ENCODE measurements around the gene SLC25A13. TPM values are rescaled to one million over a fixed set of nuclear protein-coding genes. Genes with fewer than 3 reads are reported as not detected.

The SLC25A13 gene
- total and polyA plus RNA-seq, 2 donors (not counting 1 experiment from before 2014, with no cell fraction given): 6.9 to 12.0 TPM

DNA sequence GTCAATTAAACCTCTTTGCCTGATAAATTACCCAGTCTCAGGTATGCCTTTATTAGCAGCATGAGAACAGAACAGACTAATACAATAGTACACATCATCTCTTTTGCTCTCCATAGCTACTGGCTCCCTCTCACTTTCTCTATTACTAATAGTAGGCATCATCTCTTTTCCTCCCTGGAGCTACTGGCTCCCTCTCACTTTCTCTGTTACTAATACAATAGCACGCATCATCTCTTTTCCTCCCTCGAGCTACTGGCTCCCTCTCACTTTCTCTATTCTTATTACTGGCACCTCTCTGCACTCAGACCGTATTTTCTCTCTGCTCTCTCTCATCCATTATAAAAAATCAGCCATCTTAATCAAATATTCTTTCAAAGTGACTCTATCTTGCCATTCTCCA, 37.1 kb downstream of the SLC25A13 start:
- H3K27ac ChIP-seq (ENCODE audit: insufficient read depth, low read length): no peak overlapping the region
- H3K36me3 ChIP-seq (ENCODE audit: control insufficient read depth, insufficient read depth, low read length): no peaks in the 10 kb centered on the region
- no peak for DNase-seq (ENCODE audit: low read depth in 2 of 2)
- no peak overlapping the region for H2AFZ ChIP-seq (ENCODE audit: low read length)
- H3K4me1 ChIP-seq (ENCODE audit: control insufficient read depth, extremely low read depth, insufficient read depth, low read length): no peaks in the 10 kb centered on the region
- H3K27me3 ChIP-seq (ENCODE audit: control insufficient read depth, insufficient read depth, low read length): no peaks in the 10 kb centered on the region
- no peaks in the 10 kb centered on the region for H4K20me1 ChIP-seq (ENCODE audit: control insufficient read depth, extremely low read depth, insufficient read depth, low read length)
- H3K9ac ChIP-seq (ENCODE audit: insufficient read depth, low read length): no peak overlapping the region
- TF ChIP-seq, protein P1, sequence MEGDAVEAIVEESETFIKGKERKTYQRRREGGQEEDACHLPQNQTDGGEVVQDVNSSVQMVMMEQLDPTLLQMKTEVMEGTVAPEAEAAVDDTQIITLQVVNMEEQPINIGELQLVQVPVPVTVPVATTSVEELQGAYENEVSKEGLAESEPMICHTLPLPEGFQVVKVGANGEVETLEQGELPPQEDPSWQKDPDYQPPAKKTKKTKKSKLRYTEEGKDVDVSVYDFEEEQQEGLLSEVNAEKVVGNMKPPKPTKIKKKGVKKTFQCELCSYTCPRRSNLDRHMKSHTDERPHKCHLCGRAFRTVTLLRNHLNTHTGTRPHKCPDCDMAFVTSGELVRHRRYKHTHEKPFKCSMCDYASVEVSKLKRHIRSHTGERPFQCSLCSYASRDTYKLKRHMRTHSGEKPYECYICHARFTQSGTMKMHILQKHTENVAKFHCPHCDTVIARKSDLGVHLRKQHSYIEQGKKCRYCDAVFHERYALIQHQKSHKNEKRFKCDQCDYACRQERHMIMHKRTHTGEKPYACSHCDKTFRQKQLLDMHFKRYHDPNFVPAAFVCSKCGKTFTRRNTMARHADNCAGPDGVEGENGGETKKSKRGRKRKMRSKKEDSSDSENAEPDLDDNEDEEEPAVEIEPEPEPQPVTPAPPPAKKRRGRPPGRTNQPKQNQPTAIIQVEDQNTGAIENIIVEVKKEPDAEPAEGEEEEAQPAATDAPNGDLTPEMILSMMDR (conservative IDR thresholded peaks at IDR 0.05 in 1 of 2, IDR thresholded peaks at IDR 0.05 in 1 of 2; ENCODE audit: low read depth in 1 of 2, low read length in 2 of 2): no peak
- no peak for TF ChIP-seq EZH2 (IDR thresholded peaks at IDR 0.05; ENCODE audit: low read length, missing control alignments)
- no peak overlapping the region for H3K4me3 ChIP-seq (replicated peaks in 1 of 4; ENCODE audit: control extremely low read depth in 1 of 4, insufficient read depth in 1 of 4, low read depth in 3 of 4, low read length in 4 of 4)
- no peak overlapping the region for H3K4me2 ChIP-seq (ENCODE audit: extremely low read depth, insufficient read depth, low read length)
- no peaks in the 10 kb centered on the region for H3K79me2 ChIP-seq (ENCODE audit: control insufficient read depth, insufficient read depth, low read length)
- no peaks in the 10 kb centered on the region for H3K9me3 ChIP-seq (ENCODE audit: control insufficient read depth, insufficient read depth, low read depth, low read length)

DNA sequence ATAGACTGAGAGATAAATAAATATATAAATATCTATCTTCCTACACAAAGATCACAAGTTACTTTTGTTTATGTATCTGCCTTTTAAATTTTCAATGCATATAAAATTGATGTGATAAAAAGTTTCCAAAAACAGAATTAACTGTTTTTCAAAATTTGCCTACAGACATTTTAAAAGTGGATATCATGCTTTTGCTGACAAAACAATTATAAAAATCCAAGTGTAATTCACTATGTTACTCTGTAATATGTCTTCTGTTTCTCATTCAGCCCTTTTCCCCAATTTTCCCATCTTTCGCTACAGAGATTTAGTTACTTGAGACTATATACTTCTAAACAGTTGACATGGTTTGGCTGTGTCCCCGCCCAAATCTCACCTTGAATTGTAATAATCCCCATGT, 37.7 kb downstream of the SLC25A13 start:
- Histone ChIP-seq H3K9me3 (ENCODE audit: control insufficient read depth, insufficient read depth, low read depth, low read length) (no peaks in the 10 kb centered on the region), H3K4me2 (ENCODE audit: extremely low read depth, insufficient read depth, low read length) (no peak overlapping the region), H3K79me2 (ENCODE audit: control insufficient read depth, insufficient read depth, low read length) (no peaks in the 10 kb centered on the region), H2AFZ (ENCODE audit: low read length) (no peak overlapping the region), H3K9ac (ENCODE audit: insufficient read depth, low read length) (no peak overlapping the region), H3K36me3 (ENCODE audit: control insufficient read depth, insufficient read depth, low read length) (no peaks in the 10 kb centered on the region), H3K4me1 (ENCODE audit: control insufficient read depth, extremely low read depth, insufficient read depth, low read length) (no peaks in the 10 kb centered on the region), H3K4me3 (replicated peaks in 1 of 4; ENCODE audit: control extremely low read depth in 1 of 4, insufficient read depth in 1 of 4, low read depth in 3 of 4, low read length in 4 of 4) (no peak overlapping the region), H3K27me3 (ENCODE audit: control insufficient read depth, insufficient read depth, low read length) (no peaks in the 10 kb centered on the region), H3K27ac (ENCODE audit: insufficient read depth, low read length) (no peak overlapping the region), H4K20me1 (ENCODE audit: control insufficient read depth, extremely low read depth, insufficient read depth, low read length) (no peaks in the 10 kb centered on the region)
- no peak for DNase-seq (ENCODE audit: low read depth in 2 of 2)
- no peak for TF ChIP-seq EZH2 (IDR thresholded peaks at IDR 0.05; ENCODE audit: low read length, missing control alignments)
- TF ChIP-seq, protein P1 (conservative IDR thresholded peaks at IDR 0.05 in 1 of 2, IDR thresholded peaks at IDR 0.05 in 1 of 2; ENCODE audit: low read depth in 1 of 2, low read length in 2 of 2): no peak

DNA sequence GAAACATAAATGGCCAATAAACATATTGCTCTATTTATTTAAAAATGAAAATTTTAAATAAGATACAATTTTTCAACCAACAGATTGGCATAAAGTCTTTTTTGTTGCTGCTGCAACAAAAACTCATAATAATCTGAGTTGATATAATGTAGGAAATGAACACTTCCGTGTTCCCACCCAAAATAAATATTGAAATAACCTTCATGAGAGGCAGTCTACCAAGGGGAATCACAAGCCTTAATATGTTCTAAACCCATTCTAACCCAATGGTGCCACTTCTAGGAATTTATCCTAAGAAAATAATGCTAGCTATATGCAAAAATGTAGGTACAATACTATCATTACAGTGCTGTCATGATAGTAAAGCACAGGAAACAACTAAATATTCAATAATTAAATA, 39.1 kb downstream of the SLC25A13 start:
- Histone ChIP-seq H3K4me1 (ENCODE audit: control insufficient read depth, extremely low read depth, insufficient read depth, low read length) (no peaks in the 10 kb centered on the region), H3K4me3 (replicated peaks in 1 of 4; ENCODE audit: control extremely low read depth in 1 of 4, insufficient read depth in 1 of 4, low read depth in 3 of 4, low read length in 4 of 4) (no peak overlapping the region), H3K79me2 (ENCODE audit: control insufficient read depth, insufficient read depth, low read length) (no peaks in the 10 kb centered on the region), H4K20me1 (ENCODE audit: control insufficient read depth, extremely low read depth, insufficient read depth, low read length) (no peaks in the 10 kb centered on the region), H3K36me3 (ENCODE audit: control insufficient read depth, insufficient read depth, low read length) (no peaks in the 10 kb centered on the region), H3K4me2 (ENCODE audit: extremely low read depth, insufficient read depth, low read length) (no peak overlapping the region), H3K9me3 (ENCODE audit: control insufficient read depth, insufficient read depth, low read depth, low read length) (no peaks in the 10 kb centered on the region), H3K27me3 (ENCODE audit: control insufficient read depth, insufficient read depth, low read length) (no peaks in the 10 kb centered on the region), H3K9ac (ENCODE audit: insufficient read depth, low read length) (no peak overlapping the region), H3K27ac (ENCODE audit: insufficient read depth, low read length) (no peak overlapping the region), H2AFZ (ENCODE audit: low read length) (no peak overlapping the region)
- TF ChIP-seq, protein P1 (conservative IDR thresholded peaks at IDR 0.05 in 1 of 2, IDR thresholded peaks at IDR 0.05 in 1 of 2; ENCODE audit: low read depth in 1 of 2, low read length in 2 of 2): no peak
- TF ChIP-seq EZH2 (IDR thresholded peaks at IDR 0.05; ENCODE audit: low read length, missing control alignments): no peak
- no peak for DNase-seq (ENCODE audit: low read depth in 2 of 2)
